GM18502 (cell line): Measurements from ENCODE around the gene LYST.
"Not testable (repeated sequence)": the region's sequence is repeated elsewhere in the genome, so short reads cannot be mapped to it uniquely, and the experiment has no call there.

Experiments
- ATAC-seq: cut with Tn5 transposase; IDR thresholded peaks from one replicate; pipeline ENCODE4 v1.9.1; 2021; ENCODE audit warnings: mild to moderate bottlenecking; ENCODE audit not compliant: unreplicated experiment, poor library complexity

LYST gene

DNA sequence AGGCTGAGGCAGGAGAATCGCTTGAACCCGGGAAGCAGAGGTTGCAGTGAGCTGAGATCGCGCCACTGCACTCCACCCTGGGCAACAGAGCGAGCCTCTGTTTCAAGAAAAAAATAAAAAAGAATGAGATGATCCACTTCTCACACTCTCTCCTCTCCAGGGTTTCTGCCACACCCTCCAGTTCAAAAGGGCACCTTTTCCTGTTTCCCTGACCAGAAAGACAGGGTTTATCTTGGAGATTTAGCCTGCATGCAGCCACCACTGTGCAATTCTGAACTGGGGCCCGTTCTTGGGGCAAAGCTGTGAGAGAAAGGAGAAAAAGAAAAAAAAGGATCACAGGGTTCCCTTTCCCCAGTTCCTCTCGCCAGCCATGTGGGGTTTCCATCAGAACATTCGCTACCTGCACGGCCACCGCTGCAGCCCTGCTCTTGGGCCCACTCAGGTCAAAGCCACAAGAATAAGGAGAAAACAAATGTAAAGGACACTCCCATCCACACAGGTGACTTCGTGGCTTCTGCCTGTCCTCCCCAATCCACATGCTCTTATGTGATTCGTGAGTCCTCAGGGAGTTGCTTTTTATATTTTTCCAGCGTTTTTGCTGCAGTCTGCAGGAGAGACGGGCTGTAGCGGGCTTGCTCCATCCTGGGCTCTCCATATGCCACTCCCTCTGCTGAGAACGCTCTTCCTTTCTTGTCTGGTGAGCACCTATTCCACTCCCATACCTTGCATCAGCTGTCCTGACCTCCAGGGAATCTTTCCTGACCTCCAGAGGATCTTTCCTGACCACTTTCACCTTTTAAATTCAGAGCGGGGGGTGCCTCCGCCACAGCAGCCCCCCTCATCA lies 243.5 kb downstream of the LYST start:
- no peak for ATAC-seq

DNA sequence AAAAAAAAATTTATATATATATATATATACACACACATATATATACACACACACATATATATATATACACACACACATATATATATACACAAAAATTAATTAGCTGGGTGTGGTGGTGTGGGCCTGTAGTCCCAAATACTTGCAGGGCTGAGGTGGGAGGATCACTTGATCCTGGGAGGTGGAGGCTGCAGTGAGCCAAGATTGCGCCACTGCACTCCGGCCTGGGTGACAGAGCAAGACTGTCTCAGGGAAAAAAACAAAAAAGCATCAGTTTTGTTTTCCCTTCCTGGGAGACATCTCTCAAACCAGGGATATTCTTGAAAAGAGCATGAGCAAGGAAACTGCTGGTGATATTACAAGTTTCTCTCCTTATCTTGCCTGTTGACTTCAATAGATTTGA lies 247.6 kb downstream of the LYST start:
- not testable (repeated sequence) for ATAC-seq

DNA sequence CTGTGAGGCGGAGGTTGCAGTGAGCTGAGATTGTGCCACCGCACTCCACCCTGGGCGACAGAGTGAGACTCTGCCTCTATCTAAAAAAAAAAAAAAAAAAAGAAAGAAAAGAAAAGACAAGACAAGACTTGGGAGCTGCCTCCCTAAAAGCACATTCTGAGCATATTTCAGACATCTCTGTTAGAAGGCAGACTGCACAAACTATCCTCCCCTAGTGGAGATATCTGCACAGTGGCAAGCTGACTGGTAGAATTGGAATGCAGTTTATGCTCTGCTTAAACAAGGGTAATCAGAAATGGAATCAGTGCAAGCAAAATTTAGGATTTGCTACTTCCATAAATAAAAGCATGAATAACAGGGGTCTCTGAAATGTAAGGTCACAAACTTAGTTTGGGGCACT lies 248.9 kb downstream of the LYST start:
- no peak for ATAC-seq

DNA sequence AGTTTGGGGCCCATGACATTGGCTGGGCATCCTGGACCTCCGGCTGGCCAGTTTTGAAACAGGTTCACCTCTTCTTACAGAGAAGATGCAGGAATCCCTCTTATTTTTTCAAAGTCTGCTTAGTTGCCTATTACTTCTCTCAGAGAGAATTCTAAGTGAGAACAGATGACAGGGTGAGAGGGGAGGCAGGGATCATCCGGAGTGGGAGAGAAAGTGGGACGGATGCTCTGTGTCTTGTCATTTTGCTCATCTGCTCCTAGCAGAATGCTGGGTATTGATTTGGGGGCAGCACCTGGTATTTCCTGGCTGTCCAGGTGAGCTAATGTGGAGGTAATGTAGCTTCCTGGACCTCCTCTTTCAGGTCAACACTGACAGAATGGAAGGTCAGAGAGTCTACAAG lies 249.6 kb downstream of the LYST start:
- ATAC-seq = no peak

DNA sequence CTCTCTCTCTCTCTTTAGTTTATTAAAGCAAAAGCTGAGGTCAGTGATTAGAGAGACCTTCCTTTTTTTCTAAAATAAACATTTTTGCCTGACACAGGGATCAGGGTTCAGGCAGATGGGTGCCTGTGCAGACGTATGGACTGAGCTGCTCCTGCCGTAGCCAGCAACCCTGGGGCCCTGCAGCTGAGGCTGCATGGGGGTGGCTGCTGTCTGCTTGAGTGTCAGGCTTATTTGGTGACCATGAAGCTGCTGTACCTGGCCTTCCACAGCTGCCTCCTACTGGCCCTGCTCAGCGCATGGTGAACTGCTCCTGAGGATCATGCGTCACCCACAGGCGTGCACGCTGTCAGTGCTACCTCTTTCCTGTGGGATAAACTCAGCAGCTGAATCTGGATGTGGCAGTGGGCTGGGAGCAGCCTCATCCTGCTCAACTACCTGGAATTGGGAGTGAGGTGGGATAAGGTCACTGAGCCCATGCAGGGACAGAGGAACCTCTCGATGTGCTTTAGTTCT lies 252.2 kb downstream of the LYST start:
- ATAC-seq = no peak

DNA sequence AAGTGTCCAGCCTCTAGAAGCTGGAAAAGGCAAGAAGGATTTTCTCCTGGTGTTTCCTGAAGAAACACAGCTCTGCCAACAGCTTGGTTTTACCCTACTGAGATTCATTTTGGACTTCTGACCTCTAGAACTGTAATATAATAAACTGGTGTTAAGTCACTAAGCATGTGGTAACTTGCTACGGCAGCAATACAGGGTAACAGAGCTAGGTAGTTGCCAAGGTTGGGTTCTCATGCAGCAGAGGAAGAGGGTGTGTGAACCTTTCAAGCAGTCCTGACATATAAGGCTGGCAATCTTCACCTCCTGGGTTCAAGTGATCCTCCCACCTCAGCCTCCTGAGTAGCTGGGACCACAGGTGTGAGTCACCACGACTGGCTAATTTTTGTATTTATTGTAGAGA lies 253.1 kb downstream of the LYST start:
- ATAC-seq = no peak

DNA sequence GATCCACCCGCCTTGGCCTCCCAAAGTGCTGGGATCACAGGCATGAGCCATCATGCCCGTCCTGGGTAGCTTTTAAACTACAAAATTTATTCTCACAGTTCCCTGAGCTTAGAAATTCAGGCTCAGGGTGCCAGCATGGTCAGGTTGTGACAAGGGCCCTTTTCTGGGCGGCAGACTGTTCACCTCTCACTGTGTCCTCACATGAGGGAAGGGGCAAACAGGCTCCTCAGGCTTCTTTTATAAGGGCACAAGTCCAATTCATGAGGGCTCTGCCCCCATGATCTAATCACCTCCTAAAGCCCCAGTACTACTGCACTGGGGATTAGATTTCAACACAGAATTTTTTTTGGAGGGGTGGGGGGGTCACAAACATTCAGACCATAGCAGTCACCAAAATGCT lies 253.9 kb downstream of the LYST start:
- no peak for ATAC-seq
